ENCODE data around the gene NAT14.

The NAT14 gene

DNA sequence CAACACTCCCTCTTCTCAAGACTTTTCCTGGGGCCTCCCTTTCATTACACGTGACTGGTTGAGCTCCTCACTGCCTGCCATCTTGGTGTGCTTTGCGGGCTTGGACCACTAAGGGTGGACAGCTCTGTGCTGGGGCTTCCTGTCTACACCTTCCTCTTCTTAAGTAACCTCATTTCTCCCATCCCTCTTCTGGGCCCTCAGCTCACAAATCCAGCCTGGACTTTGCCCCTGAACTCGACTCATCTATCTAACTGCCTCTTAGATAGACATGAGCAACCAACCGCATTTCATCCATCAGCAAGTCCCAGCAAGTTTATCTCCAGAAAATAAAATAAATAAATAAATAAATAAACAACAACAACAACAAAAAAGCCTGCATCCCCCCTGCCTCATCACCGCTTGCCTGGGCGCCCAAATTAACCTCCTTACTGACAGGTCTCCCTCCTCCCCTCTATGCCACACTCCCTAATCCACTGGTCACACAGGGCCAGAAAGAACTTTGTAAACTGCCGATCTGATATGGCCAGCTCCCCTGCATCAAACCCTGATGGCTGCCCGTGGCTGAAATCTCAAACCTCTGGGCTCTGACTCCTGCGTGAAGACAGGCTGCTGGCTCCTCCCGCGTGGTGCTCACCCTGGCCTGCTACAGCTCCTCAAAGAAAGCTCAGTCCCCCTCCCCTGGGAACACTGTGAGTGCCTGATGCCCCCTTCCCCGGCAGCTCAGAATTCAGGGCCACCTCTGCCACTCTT is 31.3 kb upstream of the NAT14 start:
- no peak overlapping the region for H3K4me3 ChIP-seq (ENCODE audit: low read depth, low read length)
- TF ChIP-seq, protein P1, sequence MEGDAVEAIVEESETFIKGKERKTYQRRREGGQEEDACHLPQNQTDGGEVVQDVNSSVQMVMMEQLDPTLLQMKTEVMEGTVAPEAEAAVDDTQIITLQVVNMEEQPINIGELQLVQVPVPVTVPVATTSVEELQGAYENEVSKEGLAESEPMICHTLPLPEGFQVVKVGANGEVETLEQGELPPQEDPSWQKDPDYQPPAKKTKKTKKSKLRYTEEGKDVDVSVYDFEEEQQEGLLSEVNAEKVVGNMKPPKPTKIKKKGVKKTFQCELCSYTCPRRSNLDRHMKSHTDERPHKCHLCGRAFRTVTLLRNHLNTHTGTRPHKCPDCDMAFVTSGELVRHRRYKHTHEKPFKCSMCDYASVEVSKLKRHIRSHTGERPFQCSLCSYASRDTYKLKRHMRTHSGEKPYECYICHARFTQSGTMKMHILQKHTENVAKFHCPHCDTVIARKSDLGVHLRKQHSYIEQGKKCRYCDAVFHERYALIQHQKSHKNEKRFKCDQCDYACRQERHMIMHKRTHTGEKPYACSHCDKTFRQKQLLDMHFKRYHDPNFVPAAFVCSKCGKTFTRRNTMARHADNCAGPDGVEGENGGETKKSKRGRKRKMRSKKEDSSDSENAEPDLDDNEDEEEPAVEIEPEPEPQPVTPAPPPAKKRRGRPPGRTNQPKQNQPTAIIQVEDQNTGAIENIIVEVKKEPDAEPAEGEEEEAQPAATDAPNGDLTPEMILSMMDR (IDR thresholded peaks at IDR 0.05; ENCODE audit: borderline replicate concordance, insufficient read depth, low read depth, low read length) = no peak

DNA sequence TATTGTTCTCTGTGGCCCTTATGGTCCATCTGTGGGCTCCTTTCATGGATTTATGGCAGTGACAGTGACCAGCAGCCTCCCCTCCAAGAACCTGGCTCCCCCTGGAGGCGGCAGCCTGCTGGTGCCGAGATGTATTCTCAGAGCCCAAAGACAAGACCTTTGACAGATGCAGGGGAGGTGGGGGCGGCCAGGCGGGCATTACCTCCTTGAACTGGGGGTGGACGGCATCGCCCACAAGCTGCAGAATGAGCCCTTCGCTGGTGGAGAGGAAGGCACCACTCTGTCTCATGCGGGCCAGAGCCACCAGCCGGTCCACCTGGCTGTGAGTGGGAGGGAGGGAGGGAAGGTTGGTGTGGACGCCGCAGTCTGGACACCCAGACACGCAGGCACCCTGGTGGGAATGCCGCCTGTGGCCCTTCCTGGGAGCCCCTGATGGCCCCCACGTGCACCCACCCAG is 30.2 kb upstream of the NAT14 start:
- H3K4me3 ChIP-seq (ENCODE audit: low read depth, low read length) = no peak overlapping the region
- TF ChIP-seq, protein P1 (IDR thresholded peaks at IDR 0.05; ENCODE audit: borderline replicate concordance, insufficient read depth, low read depth, low read length) = peak; percentile 76

DNA sequence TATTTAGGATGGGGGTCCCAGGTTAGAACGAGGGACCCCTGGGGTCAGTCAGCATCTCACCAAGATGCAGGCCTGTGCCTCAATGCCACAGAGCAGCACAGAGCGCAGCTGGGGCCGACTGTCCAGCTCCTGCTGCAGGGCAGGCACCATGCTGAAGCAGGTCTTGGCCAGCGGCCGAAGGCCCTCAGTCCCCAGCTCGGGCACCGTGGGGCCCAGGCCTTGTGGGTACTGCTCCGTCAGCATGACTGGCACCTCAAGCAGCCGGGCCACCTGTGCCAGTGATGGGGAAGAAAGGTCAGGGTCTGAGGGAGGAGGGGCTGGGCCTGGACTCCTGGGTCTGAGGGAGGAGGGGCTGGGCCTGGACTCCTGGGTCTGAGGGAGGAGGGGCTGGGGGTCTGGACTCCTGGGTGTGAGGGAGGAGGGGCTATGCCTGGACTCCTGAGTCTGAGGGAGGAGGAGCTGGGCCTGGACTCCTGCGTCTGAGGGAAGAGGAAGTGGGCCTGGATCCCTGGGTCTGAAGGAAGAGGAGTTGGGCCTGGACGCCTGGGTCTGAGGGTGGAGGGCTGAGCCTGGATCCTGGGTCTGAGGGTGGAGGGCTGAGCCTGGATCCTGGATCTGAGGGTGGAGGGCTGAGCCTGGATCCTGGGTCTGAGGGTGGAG is 29.3 kb upstream of the NAT14 start:
- no peak overlapping the region for H3K4me3 ChIP-seq (ENCODE audit: low read depth, low read length)
- TF ChIP-seq, protein P1 (IDR thresholded peaks at IDR 0.05; ENCODE audit: borderline replicate concordance, insufficient read depth, low read depth, low read length) = no peak

DNA sequence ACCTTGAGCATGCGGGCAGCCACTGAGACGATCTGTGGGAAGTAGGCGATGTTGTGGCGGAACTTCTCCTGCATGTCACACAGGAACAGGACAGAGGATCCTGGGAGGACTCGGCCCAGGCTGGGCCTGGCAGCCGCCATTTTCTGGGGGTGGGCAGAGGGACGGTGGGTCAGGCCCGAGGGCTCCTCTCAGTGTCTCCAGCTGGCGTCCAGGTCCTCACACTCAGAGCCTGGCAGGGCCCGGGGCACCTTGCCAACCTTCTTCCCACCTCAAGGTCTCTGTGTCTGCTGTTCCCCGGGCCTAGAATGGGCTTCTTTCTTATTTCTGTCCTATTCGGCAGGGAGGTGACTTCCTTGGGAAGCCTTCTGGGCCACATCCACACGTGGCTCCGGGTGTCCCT is 28.6 kb upstream of the NAT14 start:
- H3K4me3 ChIP-seq (ENCODE audit: low read depth, low read length) = no peak overlapping the region
- TF ChIP-seq, protein P1 (IDR thresholded peaks at IDR 0.05; ENCODE audit: borderline replicate concordance, insufficient read depth, low read depth, low read length) = no peak

DNA sequence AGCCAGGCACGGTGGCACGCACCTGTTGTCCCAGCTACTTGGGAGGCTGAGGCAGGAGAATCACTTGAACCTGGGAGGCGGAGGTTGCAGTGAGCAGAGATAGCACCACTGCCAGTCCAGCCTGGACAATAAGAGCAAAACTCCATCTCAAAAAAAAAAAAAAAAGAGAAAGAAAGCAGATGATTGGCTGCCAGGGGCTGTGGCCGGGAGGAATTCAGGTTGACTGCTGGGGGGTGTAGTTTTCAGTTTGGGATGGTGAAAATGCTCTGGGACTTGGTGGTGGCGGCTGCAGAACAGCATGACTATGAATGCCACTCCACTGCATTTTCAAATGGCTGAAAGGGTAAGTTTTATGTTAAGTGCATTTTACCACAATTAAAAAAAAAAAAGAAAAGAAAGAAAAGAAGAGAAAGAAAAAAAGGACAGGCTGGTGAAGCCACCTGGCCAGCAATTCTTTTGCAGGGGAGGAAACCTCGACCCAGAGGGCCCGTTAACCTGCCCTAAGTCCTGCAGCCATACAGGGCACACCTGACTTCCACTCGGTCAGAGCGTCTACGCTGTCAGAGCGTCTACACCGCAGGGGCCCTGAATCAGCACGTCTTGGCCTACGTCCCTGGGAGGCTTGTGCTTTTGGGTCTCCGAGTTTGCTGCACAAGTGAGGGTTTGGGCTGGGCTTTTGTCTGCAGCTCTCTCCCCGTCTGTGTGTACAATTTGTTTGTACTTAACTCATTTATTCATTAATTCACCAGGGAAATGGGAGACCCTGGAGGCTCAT is 27.1 kb upstream of the NAT14 start:
- TF ChIP-seq, protein P1 (IDR thresholded peaks at IDR 0.05; ENCODE audit: borderline replicate concordance, insufficient read depth, low read depth, low read length) = no peak

DNA sequence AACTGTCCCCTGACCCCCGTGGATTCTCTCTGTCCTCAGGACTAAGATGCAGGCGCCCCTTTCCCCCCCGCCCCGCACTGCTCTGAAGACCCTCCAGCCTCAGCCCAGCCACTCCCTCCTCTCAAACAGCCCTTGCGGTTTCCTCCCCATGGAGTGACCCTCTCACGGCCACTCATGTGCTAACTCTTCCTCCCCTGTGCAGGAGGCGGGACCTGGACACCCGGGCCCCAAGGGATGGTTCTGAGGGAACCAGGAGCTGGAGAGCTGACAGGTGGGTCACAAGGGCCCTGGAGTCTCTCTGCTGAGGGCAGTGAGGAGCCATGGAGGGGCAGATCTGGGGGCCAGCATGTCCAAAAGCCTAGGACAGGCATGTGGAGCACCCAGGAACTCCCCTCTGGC is 25.4 kb upstream of the NAT14 start:
- TF ChIP-seq, protein P1 (IDR thresholded peaks at IDR 0.05; ENCODE audit: borderline replicate concordance, insufficient read depth, low read depth, low read length) = no peak
- H3K4me3 ChIP-seq (ENCODE audit: low read depth, low read length) = no peak overlapping the region

More for the DNA sequence above, 27.1 kb upstream of the NAT14 start:
- no peak overlapping the region for H3K4me3 ChIP-seq (ENCODE audit: low read depth, low read length)

Data from GM12875 (cell line).